Astrocyte of the cerebellum (primary cell): Measurements from ENCODE around the gene MDFI.

ENCODE experiments used
- DNase-seq: peaks from one replicate; pipeline ENCODE4 v3.0.0-alpha.2; 2011; ENCODE audit warnings: low read depth
- H3K4me3 ChIP-seq: 2 replicates; pipeline ENCODE4 v1.5.1; 2011; ENCODE audit warnings: mild to moderate bottlenecking, low read depth, low read length, moderate library complexity
- CTCF ChIP-seq: IDR thresholded peaks from 2 replicates; pipeline ENCODE4 v1.5.1; 2012; ENCODE audit warnings: low read length, low read depth, moderate library complexity, mild to moderate bottlenecking; ENCODE audit errors: missing control alignments
- in situ Hi-C: cut with HindIII; loops from 2 replicates; pipeline ENCODE4 v1.10.0; 2017; ENCODE audit warnings: low sequenced_read_pairs

Gene MDFI

GRCh38 chr6:41641352-41641925, 3.2 kb downstream of the MDFI start:
- peak overlapping the region; percentile 70 for H3K4me3 ChIP-seq
- DNase-seq, result no peak
- TF ChIP-seq CTCF, result no peak
- in situ Hi-C loops, result no loop called here

GRCh38 chr6:41642090-41642959, 4.1 kb downstream of the MDFI start:
- in situ Hi-C loops, result no loop called here
- DNase-seq, result no peak
- H3K4me3 ChIP-seq, result no peak overlapping the region

GRCh38 chr6:41642960-41643898, 5.0 kb downstream of the MDFI start:
- in situ Hi-C loops, result no loop called here
- no peak for DNase-seq
- TF ChIP-seq CTCF, result no peak
- H3K4me3 ChIP-seq, result no peak overlapping the region

More at GRCh38 chr6:41642090-41642959, 4.1 kb downstream of the MDFI start:
- no peak for TF ChIP-seq CTCF

GRCh38 chr6:41643899-41644269, 5.6 kb downstream of the MDFI start:
- DNase-seq, result no peak
- no peak for TF ChIP-seq CTCF
- in situ Hi-C loops, result no loop called here

GRCh38 chr6:41644297-41644879, 6.1 kb downstream of the MDFI start:
- in situ Hi-C loops, result no loop called here
- TF ChIP-seq CTCF, result no peak
- DNase-seq, result no peak
- peak overlapping the region; percentile 8 for H3K4me3 ChIP-seq

More at GRCh38 chr6:41643899-41644269, 5.6 kb downstream of the MDFI start:
- H3K4me3 ChIP-seq, result peak overlapping the region; percentile 8
